GM12865 (cell line): Measurements from ENCODE around the gene ZBTB42.

Experiments used
- DNase-seq: peaks from one replicate; pipeline ENCODE4 v3.0.0; 2010; ENCODE audit warnings: low read depth
- H3K4me3 ChIP-seq: 2 replicates; pipeline ENCODE4 v1.5.1; 2011; ENCODE audit warnings: mild to moderate bottlenecking, low read depth, low read length, control low read depth
- CTCF ChIP-seq: IDR thresholded peaks from 2 replicates; pipeline ENCODE4 v1.5.1; 2011; ENCODE audit warnings: low read length, control low read depth, low read depth, inconsistent platforms; ENCODE audit not compliant: insufficient read depth; ENCODE audit errors: missing control alignments

ZBTB42 gene

GRCh38 chr14:104796687-104797081, 4.2 kb upstream of the ZBTB42 start:
- H3K4me3 ChIP-seq: no peak overlapping the region
- DNase-seq: no peak
- no peak for TF ChIP-seq CTCF

GRCh38 chr14:104797115-104798044, 3.5 kb upstream of the ZBTB42 start:
- DNase-seq: no peak
- H3K4me3 ChIP-seq: no peak overlapping the region
- no peak for TF ChIP-seq CTCF

GRCh38 chr14:104798300-104799243, 2.3 kb upstream of the ZBTB42 start:
- TF ChIP-seq CTCF: no peak
- no peak overlapping the region for H3K4me3 ChIP-seq
- DNase-seq: no peak

GRCh38 chr14:104799244-104800014, 1.5 kb upstream of the ZBTB42 start:
- no peak overlapping the region for H3K4me3 ChIP-seq
- no peak for DNase-seq
- TF ChIP-seq CTCF: no peak

GRCh38 chr14:104800015-104800770, 708 bp upstream of the ZBTB42 start:
- DNase-seq: peak; percentile 85
- peak; percentile 41 for TF ChIP-seq CTCF
- H3K4me3 ChIP-seq: peak overlapping the region; percentile 3; the same call in 1 of the 2 replicates
